Measurements from ENCODE around the gene INSIG2. TPM values are rescaled to one million over a fixed set of nuclear protein-coding genes. Genes with fewer than 3 reads are reported as not detected.

INSIG2 gene
- total RNA-seq, 4 donors from 2014 or later, result 10.5 to 18.6 (median 13.4) TPM

- TF ChIP-seq EP300 (IDR thresholded peaks at IDR 0.05) (no peak), POLR2A (IDR thresholded peaks at IDR 0.05) (no peak), CTCF (IDR thresholded peaks at IDR 0.05) (no peak)
- peaks cover 0 to 10% (median 0%) of the 10 kb centered on the region in 4 donors for H3K4me1 ChIP-seq
- H3K4me3 ChIP-seq, result no peak overlapping the region
- H3K36me3 ChIP-seq, result no peaks in the 10 kb centered on the region
- no peaks in the 10 kb centered on the region for H3K27me3 ChIP-seq
- H3K27ac ChIP-seq, result no peak overlapping the region
- DNase-seq (ENCODE audit: low spot score in 2 of 2), result no peak
- no peaks in the 10 kb centered on the region for H3K9me3 ChIP-seq
Measured at GRCh38 chr2:118150294-118150693, 62.0 kb downstream of the INSIG2 start.

DNA sequence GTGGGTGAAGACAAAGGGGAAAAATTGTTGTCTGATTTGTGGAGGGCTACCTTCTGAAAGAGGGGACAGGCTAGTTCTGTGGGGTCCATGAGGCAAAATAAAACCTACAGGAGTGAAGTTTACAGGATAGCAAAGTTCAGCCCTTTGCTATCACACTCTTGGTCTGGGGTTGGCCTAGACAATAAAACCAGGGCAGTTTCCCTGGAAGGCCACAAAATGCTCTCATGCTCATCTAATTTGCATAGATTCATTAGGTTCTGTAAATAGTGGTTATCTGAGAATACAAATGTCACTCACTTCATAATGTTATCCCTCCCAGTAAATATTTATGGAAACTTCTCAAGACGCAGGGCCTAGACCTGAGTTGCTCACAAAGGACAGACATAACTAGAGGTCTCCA, 63.6 kb downstream of the INSIG2 start:
- no peak for TF ChIP-seq EP300 (IDR thresholded peaks at IDR 0.05)
- TF ChIP-seq POLR2A (IDR thresholded peaks at IDR 0.05), result no peak
- TF ChIP-seq CTCF (IDR thresholded peaks at IDR 0.05), result no peak
- Histone ChIP-seq H3K9me3 (peaks cover 0 to 3% (median 0%) of the 10 kb centered on the region in 4 donors), H3K36me3 (no peaks in the 10 kb centered on the region), H3K27me3 (no peaks in the 10 kb centered on the region), H3K4me1 (peaks cover 0 to 10% (median 0%) of the 10 kb centered on the region in 4 donors), H3K4me3 (no peak overlapping the region), H3K27ac (no peak overlapping the region)
- DNase-seq (ENCODE audit: low spot score in 2 of 2), result no peak
- 96 to 97% methylated on average over 1 of the region's 1 CpG for WGBS, 2 donors

DNA sequence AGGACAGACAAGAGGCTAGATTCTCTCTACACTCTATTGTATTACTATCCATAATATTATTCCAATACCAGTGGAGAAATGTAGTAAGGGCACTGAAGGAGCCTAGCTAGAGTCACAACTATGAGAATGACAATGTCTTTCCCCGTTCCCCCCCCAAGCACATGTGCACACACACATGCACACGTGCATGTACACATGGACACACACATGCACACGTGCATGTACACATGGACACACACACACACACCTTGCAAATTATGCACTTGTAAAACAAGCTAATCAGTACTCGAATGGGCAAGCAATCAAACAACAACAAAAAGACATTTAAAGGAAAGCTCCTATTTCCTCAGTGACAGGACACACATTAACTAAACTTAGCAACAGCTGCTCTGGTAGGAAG, 65.2 kb downstream of the INSIG2 start:
- WGBS, 2 donors, result 71% methylated on average over 4 of the region's 4 CpGs
- Histone ChIP-seq H3K4me1 (peaks cover 0 to 10% (median 0%) of the 10 kb centered on the region in 4 donors), H3K27me3 (no peaks in the 10 kb centered on the region), H3K36me3 (no peaks in the 10 kb centered on the region), H3K27ac (no peak overlapping the region), H3K9me3 (peaks cover 0 to 11% (median 4%) of the 10 kb centered on the region in 4 donors), H3K4me3 (no peak overlapping the region)
- no peak for DNase-seq (ENCODE audit: low spot score in 2 of 2)
- no peak for TF ChIP-seq CTCF (IDR thresholded peaks at IDR 0.05)
- no peak for TF ChIP-seq EP300 (IDR thresholded peaks at IDR 0.05)
- no peak for TF ChIP-seq POLR2A (IDR thresholded peaks at IDR 0.05)

DNA sequence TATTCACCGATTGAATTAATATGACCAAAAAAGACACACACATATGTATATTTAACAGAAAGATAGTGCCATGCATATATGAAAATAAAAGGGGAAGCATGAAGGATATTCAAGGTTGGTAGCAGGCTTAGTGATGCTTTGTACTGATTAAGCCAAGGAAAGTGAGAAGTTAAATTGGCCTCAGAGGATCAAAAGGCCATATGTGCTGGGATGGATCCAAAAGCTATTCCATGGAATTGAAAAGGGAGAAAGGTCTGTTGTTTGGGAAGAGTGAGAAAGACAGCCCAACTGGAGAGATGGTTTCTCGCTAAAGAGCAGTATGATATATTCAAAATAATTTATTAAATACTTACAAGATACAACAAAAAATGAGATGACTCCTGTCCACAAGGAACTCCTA, 65.9 kb downstream of the INSIG2 start:
- Histone ChIP-seq H3K36me3 (no peaks in the 10 kb centered on the region), H3K4me3 (no peak overlapping the region), H3K4me1 (peaks cover 0 to 10% (median 0%) of the 10 kb centered on the region in 4 donors), H3K9me3 (peaks cover 0 to 12% (median 4%) of the 10 kb centered on the region in 4 donors), H3K27me3 (no peaks in the 10 kb centered on the region), H3K27ac (no peak overlapping the region)
- 92 to 97% methylated on average over 2 of the region's 2 CpGs for WGBS, 2 donors
- no peak for TF ChIP-seq EP300 (IDR thresholded peaks at IDR 0.05)
- no peak for TF ChIP-seq POLR2A (IDR thresholded peaks at IDR 0.05)
- no peak for TF ChIP-seq CTCF (IDR thresholded peaks at IDR 0.05)
- DNase-seq (ENCODE audit: low spot score in 2 of 2), result no peak

Other genes starting within 250 kb of the INSIG2 start
- gene CCDC93, start 74.4 kb upstream of the INSIG2 start, total RNA-seq, result 10 to 100 TPM; 17.3 to 30.3 (median 23.6) TPM

Measured in tibial nerve (tissue), 4 donors.